Measurements from ENCODE around the gene PDE3A. TPM values are rescaled to one million over a fixed set of nuclear protein-coding genes. Genes with fewer than 3 reads are reported as not detected.
"Not testable (repeated sequence)": the region's sequence is repeated elsewhere in the genome, so short reads cannot be mapped to it uniquely, and the experiment has no call there.

The PDE3A gene
- total RNA-seq = not detected

DNA sequence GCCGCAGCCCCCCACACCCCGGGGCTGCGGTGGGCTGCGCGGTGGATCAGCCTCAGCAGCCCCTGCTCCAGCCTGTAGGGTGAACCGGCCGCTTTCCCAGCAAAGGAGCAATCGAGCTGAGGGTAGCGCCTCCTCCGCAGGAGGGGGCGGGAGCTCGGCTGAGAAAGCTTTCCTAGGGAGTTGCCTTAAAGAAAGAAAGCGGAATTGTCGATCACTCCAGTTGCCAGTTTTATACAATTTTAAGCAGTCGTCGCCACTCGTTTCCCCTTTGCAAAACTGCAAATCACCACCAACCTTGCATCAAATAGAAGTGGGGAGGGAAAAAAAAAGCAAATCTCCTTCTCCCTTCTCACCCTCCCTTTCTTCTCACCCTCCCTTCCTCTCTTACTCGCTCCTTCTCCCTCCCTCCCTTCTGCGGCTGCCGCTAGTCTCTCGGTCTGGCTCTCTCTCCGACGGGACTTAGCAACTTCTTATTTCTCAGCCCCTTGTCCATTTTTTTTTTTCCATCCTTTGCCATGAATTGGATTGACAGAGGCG lies at the start of gene PDE3A:
PDE3A (plus strand) TSS at position 424 of the 537 bp plus-strand sequence. CDS start 748 bp downstream, outside the sequence.
- Mint-ChIP-seq H3K4me1 (peaks cover 8% of the 10 kb centered on the region), H3K27me3 (peaks cover 28% of the 10 kb centered on the region), H3K4me3 (no peak within 1 kb of the TSS), H3K27ac (no peak within 1 kb of the TSS), H3K36me3 (ENCODE audit: low read depth) (no peaks in the 10 kb centered on the region), H3K9me3 (ENCODE audit: low read depth) (no peaks in the 10 kb centered on the region)
- intact Hi-C loops (cut with DNase I, micrococcal nuclease) = no loop called here
- no peak for DNase-seq
- no peak for ATAC-seq
- ChIA-PET POLR2A (no interaction called here), CTCF (no interaction called here)

GRCh38 chr12:20319366-20319765 lies 49.0 kb upstream of the PDE3A start:
- H3K4me1 Mint-ChIP-seq = no peaks in the 10 kb centered on the region
- no peaks in the 10 kb centered on the region for H3K27me3 Mint-ChIP-seq
- POLR2A ChIA-PET = no interaction called here
- intact Hi-C loops (cut with DNase I, micrococcal nuclease) = no loop called here
- H3K36me3 Mint-ChIP-seq (ENCODE audit: low read depth) = no peaks in the 10 kb centered on the region
- ATAC-seq (no peak), DNase-seq (no peak)
- no peak overlapping the region for H3K4me3 Mint-ChIP-seq
- H3K9me3 Mint-ChIP-seq (ENCODE audit: low read depth) = no peaks in the 10 kb centered on the region
- CTCF ChIA-PET = no interaction called here
- no peak overlapping the region for H3K27ac Mint-ChIP-seq

DNA sequence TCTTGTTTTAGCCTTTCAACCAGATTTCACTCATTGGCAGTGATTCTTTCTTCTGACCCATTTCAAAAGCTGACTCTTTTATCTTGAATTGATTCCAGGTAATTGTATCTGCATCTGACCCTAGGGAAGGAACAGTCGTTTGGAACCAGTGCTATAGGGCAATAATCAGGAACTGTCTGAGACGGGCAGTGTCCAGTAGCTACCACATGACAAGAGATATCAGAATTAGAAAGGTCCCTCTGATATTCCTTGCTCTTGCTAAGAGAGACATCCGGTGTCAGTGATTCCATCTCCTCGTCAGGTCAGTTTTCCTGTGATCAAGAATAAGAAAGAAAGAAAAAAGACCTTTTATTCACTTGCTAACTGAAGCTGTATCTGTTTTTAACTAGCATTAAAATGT lies 47.8 kb upstream of the PDE3A start:
- H3K27me3 Mint-ChIP-seq = no peaks in the 10 kb centered on the region
- CTCF ChIA-PET = interaction anchor here (1.2 kb wide), 1 partner anchor 9 kb away, joined by 3 read pairs; no protein-coding TSS in a partner anchor
- intact Hi-C loops (cut with DNase I, micrococcal nuclease) = no loop called here
- DNase-seq (no peak), ATAC-seq (no peak)
- no peak overlapping the region for H3K4me3 Mint-ChIP-seq
- POLR2A ChIA-PET = no interaction called here
- H3K9me3 Mint-ChIP-seq (ENCODE audit: low read depth) = no peaks in the 10 kb centered on the region
- H3K27ac Mint-ChIP-seq = no peak overlapping the region
- no peaks in the 10 kb centered on the region for H3K4me1 Mint-ChIP-seq
- H3K36me3 Mint-ChIP-seq (ENCODE audit: low read depth) = no peaks in the 10 kb centered on the region

DNA sequence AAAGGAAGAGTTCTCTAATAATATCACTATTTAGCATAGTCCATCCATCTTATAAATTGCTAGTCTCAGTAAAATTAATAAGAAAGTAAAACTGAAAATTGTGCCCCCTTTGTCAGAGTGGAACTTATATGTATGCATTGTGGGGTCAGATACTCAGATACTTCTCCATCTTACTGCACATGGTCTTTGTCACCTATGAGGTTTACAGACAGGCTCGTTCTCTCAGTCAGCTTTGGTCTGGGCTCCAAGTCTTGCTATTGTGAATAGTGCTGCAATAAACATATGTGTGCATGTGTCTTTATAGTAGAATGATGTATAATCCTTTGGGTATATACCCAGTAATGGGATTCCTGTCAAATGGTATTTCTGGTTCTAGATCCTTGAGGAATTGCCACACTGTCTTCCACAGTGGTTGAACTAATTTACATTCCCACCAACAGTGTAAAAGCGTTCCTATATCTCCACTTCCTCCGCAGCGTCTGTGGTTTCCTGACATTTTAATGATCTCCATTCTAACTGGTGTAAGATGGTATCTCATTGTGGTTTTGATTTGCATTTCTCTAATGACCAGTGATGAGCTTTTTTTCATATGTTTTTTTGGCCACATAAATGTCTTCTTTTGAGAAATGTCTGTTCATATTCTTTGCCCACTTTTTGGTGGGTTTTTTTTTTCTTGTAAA lies 37.4 kb upstream of the PDE3A start:
- DNase-seq; ATAC-seq; CTCF ChIA-PET; H3K4me1 Mint-ChIP-seq; intact Hi-C loops (cut with DNase I, micrococcal nuclease); H3K36me3 Mint-ChIP-seq (ENCODE audit: low read depth); H3K27me3 Mint-ChIP-seq; H3K27ac Mint-ChIP-seq; H3K9me3 Mint-ChIP-seq (ENCODE audit: low read depth); H3K4me3 Mint-ChIP-seq; POLR2A ChIA-PET: not testable (repeated sequence)

DNA sequence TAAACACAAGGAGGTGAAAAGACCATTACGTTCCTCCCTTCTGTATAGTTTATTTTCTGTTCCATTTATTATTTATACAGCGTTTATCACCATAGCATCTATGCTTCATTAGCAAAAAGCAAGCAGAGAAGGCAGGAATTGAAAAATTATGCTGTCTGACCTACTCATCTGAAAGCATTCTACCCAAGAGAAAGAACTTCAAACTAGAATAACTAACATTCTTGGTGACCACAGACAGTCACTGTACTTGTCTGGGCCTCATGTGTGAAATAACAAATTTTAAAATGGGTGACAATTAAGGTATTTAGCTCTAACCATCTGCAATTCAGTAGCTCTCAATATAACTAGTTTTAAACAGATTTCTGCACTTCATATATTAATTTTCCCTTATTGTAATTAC lies 29.3 kb upstream of the PDE3A start:
- ChIA-PET POLR2A (no interaction called here), CTCF (no interaction called here)
- Mint-ChIP-seq H3K9me3 (ENCODE audit: low read depth) (no peaks in the 10 kb centered on the region), H3K27me3 (no peaks in the 10 kb centered on the region), H3K4me3 (no peak overlapping the region), H3K4me1 (no peaks in the 10 kb centered on the region), H3K36me3 (ENCODE audit: low read depth) (no peaks in the 10 kb centered on the region), H3K27ac (no peak overlapping the region)
- no peak for ATAC-seq
- intact Hi-C loops (cut with DNase I, micrococcal nuclease) = no loop called here
- DNase-seq = no peak

DNA sequence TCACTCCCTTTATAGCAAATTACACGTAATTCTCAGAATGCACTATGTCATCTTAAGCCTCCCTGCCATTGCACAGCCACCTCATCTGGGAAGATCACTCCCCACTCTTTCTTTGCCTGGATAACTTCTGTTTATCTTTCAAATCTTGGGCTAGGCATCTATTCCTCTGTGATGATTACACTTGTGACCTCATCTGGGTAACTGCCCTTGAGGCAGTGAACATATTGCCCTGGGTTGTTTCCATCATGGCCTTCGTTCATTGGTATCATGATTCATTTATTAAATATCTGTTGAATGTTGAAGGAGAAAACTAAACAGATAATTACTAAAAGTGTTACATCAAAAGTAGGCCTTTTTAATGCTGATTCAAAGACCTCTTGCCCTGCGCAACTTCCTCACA lies 26.2 kb upstream of the PDE3A start:
- ATAC-seq = no peak
- no peaks in the 10 kb centered on the region for H3K27me3 Mint-ChIP-seq
- POLR2A ChIA-PET = no interaction called here
- CTCF ChIA-PET = no interaction called here
- H3K4me1 Mint-ChIP-seq = no peaks in the 10 kb centered on the region
- peaks cover 2% of the 10 kb centered on the region for H3K9me3 Mint-ChIP-seq (ENCODE audit: low read depth)
- H3K27ac Mint-ChIP-seq = no peak overlapping the region
- intact Hi-C loops (cut with DNase I, micrococcal nuclease) = no loop called here
- H3K4me3 Mint-ChIP-seq = no peak overlapping the region
- no peaks in the 10 kb centered on the region for H3K36me3 Mint-ChIP-seq (ENCODE audit: low read depth)
- DNase-seq = no peak

- intact Hi-C loops (cut with DNase I, micrococcal nuclease) = no loop called here
- ATAC-seq = no peak
- Mint-ChIP-seq H3K27ac (no peak overlapping the region), H3K27me3 (no peaks in the 10 kb centered on the region), H3K4me3 (no peak overlapping the region), H3K36me3 (ENCODE audit: low read depth) (no peaks in the 10 kb centered on the region), H3K9me3 (ENCODE audit: low read depth) (peaks cover 2% of the 10 kb centered on the region), H3K4me1 (no peaks in the 10 kb centered on the region)
- no peak for DNase-seq
- ChIA-PET POLR2A (no interaction called here), CTCF (interaction anchor here (1.0 kb wide), 1 partner anchor 13 kb away, joined by 3 read pairs; no protein-coding TSS in a partner anchor)
Observed at GRCh38 chr12:20345866-20346265, 22.5 kb upstream of the PDE3A start.

GRCh38 chr12:20350026-20350425 lies 18.3 kb upstream of the PDE3A start:
- H3K4me3 Mint-ChIP-seq = no peak overlapping the region
- ChIA-PET CTCF (interaction anchor here (0.6 kb wide), 1 partner anchor 479 kb away, joined by 3 read pairs; no protein-coding TSS in a partner anchor), POLR2A (no interaction called here)
- H3K27ac Mint-ChIP-seq = no peak overlapping the region
- H3K9me3 Mint-ChIP-seq (ENCODE audit: low read depth) = peaks cover 2% of the 10 kb centered on the region
- no peaks in the 10 kb centered on the region for H3K27me3 Mint-ChIP-seq
- intact Hi-C loops (cut with DNase I, micrococcal nuclease) = no loop called here
- ATAC-seq (no peak), DNase-seq (no peak)
- no peaks in the 10 kb centered on the region for H3K36me3 Mint-ChIP-seq (ENCODE audit: low read depth)
- no peaks in the 10 kb centered on the region for H3K4me1 Mint-ChIP-seq

- intact Hi-C loops (cut with DNase I, micrococcal nuclease) = no loop called here
- no peak for ATAC-seq
- no peak overlapping the region for H3K27ac Mint-ChIP-seq
- CTCF ChIA-PET = interaction anchor here (0.6 kb wide), 1 partner anchor 479 kb away, joined by 3 read pairs; no protein-coding TSS in a partner anchor
- H3K36me3 Mint-ChIP-seq (ENCODE audit: low read depth) = no peaks in the 10 kb centered on the region
- H3K27me3 Mint-ChIP-seq = no peaks in the 10 kb centered on the region
- POLR2A ChIA-PET = no interaction called here
- H3K9me3 Mint-ChIP-seq (ENCODE audit: low read depth) = peaks cover under 1% of the 10 kb centered on the region
- H3K4me1 Mint-ChIP-seq = no peaks in the 10 kb centered on the region
- H3K4me3 Mint-ChIP-seq = no peak overlapping the region
- DNase-seq = no peak
Observed at GRCh38 chr12:20350495-20350894, 17.8 kb upstream of the PDE3A start.

- no peaks in the 10 kb centered on the region for H3K9me3 Mint-ChIP-seq (ENCODE audit: low read depth)
- ChIA-PET POLR2A (no interaction called here), CTCF (no interaction called here)
- H3K27ac Mint-ChIP-seq = no peak overlapping the region
- no peaks in the 10 kb centered on the region for H3K4me1 Mint-ChIP-seq
- no peaks in the 10 kb centered on the region for H3K27me3 Mint-ChIP-seq
- H3K4me3 Mint-ChIP-seq = no peak overlapping the region
- no peaks in the 10 kb centered on the region for H3K36me3 Mint-ChIP-seq (ENCODE audit: low read depth)
- ATAC-seq (no peak), DNase-seq (no peak)
- intact Hi-C loops (cut with DNase I, micrococcal nuclease) = no loop called here
Observed at GRCh38 chr12:20351406-20351805, 16.9 kb upstream of the PDE3A start.

DNA sequence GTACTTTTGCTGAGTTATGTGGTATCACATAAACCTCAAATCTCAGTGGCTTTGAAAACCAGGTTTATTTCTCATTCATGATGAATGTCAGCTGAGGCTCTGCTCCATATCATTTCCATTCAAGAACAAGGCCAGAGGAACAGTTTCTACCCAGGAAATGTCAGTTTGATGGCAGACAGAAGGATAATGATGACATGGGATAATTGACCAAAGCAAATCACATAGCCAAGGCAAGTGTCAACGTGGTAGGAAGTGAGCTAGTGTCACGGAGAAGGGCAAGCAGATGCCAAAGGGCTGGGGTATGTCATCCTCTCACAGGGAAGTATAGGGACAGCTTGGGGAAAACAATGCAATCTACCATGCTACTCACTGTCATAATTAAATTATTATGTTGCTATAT lies 12.3 kb upstream of the PDE3A start:
- ATAC-seq (no peak), DNase-seq (no peak)
- Mint-ChIP-seq H3K27ac (no peak overlapping the region), H3K9me3 (ENCODE audit: low read depth) (no peaks in the 10 kb centered on the region), H3K4me3 (no peak overlapping the region), H3K36me3 (ENCODE audit: low read depth) (no peaks in the 10 kb centered on the region), H3K27me3 (no peaks in the 10 kb centered on the region), H3K4me1 (no peaks in the 10 kb centered on the region)
- intact Hi-C loops (cut with DNase I, micrococcal nuclease) = no loop called here
- CTCF ChIA-PET = no interaction called here
- POLR2A ChIA-PET = no interaction called here

DNA sequence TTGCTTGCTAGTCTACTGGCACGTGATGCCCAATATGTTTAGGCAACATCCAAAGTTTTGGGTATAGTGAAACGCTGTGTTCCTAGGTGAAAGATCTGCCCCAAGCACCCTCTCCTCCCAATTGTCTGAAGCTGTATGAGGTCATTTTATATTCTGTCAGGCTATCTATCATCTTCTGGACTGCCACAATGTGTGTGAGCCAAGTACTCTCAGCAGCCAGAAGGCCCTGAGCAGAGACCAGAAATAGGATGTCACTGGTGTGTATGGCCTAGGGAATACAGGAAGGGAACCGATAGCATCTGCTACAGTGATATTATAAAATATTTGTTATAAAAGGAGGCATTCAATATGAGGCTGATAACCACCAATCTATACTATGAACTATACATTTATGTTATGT lies 7.9 kb upstream of the PDE3A start:
- ChIA-PET POLR2A (no interaction called here), CTCF (no interaction called here)
- Mint-ChIP-seq H3K27me3 (no peaks in the 10 kb centered on the region), H3K9me3 (ENCODE audit: low read depth) (no peaks in the 10 kb centered on the region), H3K27ac (no peak overlapping the region), H3K4me3 (no peak overlapping the region), H3K36me3 (ENCODE audit: low read depth) (no peaks in the 10 kb centered on the region), H3K4me1 (no peaks in the 10 kb centered on the region)
- ATAC-seq (no peak), DNase-seq (no peak)
- intact Hi-C loops (cut with DNase I, micrococcal nuclease) = no loop called here

All from activated CD4-positive, alpha-beta T cell treated with anti-CD3 and anti-CD28 coated beads for 36 hours (primary cell).